ENCODE measurements around the gene FARS2. TPM values are rescaled to one million over a fixed set of nuclear protein-coding genes. Genes with fewer than 3 reads are reported as not detected.
A peak's percentile ranks its signal among the peaks of the same experiment; 100 is the strongest.

FARS2 gene
- total RNA-seq (9.9 and 12.4 TPM in 2 replicates), polyA plus RNA-seq (11.6 and 15.4 TPM in 2 replicates)

DNA sequence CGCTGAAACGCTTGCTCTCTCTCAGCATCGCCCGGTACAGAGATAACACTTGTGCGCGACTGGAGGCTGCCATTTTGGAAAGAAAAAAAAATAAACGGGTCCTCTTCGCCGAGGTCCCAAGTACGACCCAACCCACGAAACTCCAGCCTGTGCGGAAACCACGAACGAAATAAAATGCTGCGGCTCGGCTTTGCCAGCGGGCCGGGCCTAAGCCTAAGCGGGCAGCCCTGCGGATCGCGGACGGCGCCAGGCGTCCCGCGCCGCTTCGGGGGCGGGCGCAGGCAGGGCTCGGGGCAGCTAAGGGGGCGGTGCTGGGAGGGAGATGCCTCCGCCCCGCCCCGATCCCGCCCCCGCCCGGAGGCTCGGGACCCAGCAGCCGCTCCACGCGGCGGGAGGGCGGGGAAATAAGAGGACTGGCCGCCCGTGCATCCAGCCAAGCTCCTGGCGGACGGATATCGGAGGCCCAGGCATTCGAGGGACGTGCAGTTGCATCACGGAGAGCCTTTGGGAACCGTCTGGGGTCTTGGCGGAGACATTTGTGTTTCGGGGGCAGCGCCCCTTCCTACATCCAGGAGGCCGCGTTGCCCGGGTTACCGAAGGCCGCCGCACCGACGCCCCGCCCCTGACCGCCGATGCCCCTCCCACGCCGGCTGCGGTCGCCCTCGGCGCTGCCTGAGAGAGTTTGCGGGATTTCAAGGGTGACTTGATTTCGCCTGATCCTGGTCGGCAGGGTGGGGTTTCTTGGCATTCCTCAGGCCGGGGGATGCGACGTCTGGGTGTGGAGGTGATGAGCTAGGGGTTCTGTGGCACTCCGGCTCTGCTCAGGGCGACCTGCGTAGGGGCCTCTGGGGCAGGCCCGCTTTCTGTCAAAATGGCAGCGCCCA is at the start of gene FARS2, which contains the start of gene LYRM4:
Gene FARS2 (plus strand): TSS at position 853 of the 884 bp plus-strand sequence.
Gene LYRM4 (minus strand): TSS at position 290 of the 884 bp plus-strand sequence. CDS start 217 bp downstream, at position 73.
- H3K27ac ChIP-seq: peak within 1 kb of the TSS; percentile 99
- no peaks in the 10 kb centered on the region for H3K9me3 ChIP-seq (ENCODE audit: low read depth)
- peaks cover 53% of the 10 kb centered on the region for H3K79me2 ChIP-seq
- WGBS (ENCODE audit: low lambda C conversion rate, missing lambda C conversion rate): under 1% methylated on average over 57 of the region's 85 CpGs
- no peaks in the 10 kb centered on the region for H3K4me1 ChIP-seq (ENCODE audit: insufficient read depth)
- H3K4me3 ChIP-seq: peak within 1 kb of the TSS; percentile 82
- TF ChIP-seq, protein P1, sequence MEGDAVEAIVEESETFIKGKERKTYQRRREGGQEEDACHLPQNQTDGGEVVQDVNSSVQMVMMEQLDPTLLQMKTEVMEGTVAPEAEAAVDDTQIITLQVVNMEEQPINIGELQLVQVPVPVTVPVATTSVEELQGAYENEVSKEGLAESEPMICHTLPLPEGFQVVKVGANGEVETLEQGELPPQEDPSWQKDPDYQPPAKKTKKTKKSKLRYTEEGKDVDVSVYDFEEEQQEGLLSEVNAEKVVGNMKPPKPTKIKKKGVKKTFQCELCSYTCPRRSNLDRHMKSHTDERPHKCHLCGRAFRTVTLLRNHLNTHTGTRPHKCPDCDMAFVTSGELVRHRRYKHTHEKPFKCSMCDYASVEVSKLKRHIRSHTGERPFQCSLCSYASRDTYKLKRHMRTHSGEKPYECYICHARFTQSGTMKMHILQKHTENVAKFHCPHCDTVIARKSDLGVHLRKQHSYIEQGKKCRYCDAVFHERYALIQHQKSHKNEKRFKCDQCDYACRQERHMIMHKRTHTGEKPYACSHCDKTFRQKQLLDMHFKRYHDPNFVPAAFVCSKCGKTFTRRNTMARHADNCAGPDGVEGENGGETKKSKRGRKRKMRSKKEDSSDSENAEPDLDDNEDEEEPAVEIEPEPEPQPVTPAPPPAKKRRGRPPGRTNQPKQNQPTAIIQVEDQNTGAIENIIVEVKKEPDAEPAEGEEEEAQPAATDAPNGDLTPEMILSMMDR (IDR thresholded peaks at IDR 0.05; ENCODE audit: poor library complexity): peak; percentile 31
- TF ChIP-seq EZH2phosphoT487 (IDR thresholded peaks at IDR 0.05; ENCODE audit: low read depth, severe bottlenecking, unreplicated experiment): no peak
- H3K4me2 ChIP-seq: peak within 1 kb of the TSS; percentile 72
- no peaks in the 10 kb centered on the region for H3K27me3 ChIP-seq
- H4K20me1 ChIP-seq (ENCODE audit: insufficient read depth, poor library complexity, severe bottlenecking): no peaks in the 10 kb centered on the region
- no peaks in the 10 kb centered on the region for H3K36me3 ChIP-seq (replicated peaks; ENCODE audit: insufficient read depth, low read depth)
- peak; percentile 95 for DNase-seq (ENCODE audit: low spot score)
- H2AFZ ChIP-seq: peak within 1 kb of the TSS; percentile 77
- H3K9me2 ChIP-seq (replicated peaks; ENCODE audit: insufficient read depth): no peaks in the 10 kb centered on the region

- no peaks in the 10 kb centered on the region for H4K20me1 ChIP-seq (ENCODE audit: insufficient read depth, poor library complexity, severe bottlenecking)
- no peaks in the 10 kb centered on the region for H3K9me2 ChIP-seq (replicated peaks; ENCODE audit: insufficient read depth)
- TF ChIP-seq EZH2phosphoT487 (IDR thresholded peaks at IDR 0.05; ENCODE audit: low read depth, severe bottlenecking, unreplicated experiment) (no peak), EZH2 (IDR thresholded peaks at IDR 0.05; ENCODE audit: borderline replicate concordance) (no peak)
- TF ChIP-seq, protein P1 (IDR thresholded peaks at IDR 0.05; ENCODE audit: poor library complexity): peak; percentile 10
- DNase-seq (ENCODE audit: low spot score): no peak
- no peak overlapping the region for H3K27ac ChIP-seq
- no peaks in the 10 kb centered on the region for H3K9me3 ChIP-seq (ENCODE audit: low read depth)
- 70% methylated on average over 8 of the region's 8 CpGs for WGBS (ENCODE audit: low lambda C conversion rate, missing lambda C conversion rate)
- no peak overlapping the region for H2AFZ ChIP-seq
- H3K36me3 ChIP-seq (replicated peaks; ENCODE audit: insufficient read depth, low read depth): no peaks in the 10 kb centered on the region
- H3K27me3 ChIP-seq: no peaks in the 10 kb centered on the region
- no peak overlapping the region for H3K4me3 ChIP-seq
- no peak overlapping the region for H3K4me2 ChIP-seq
- H3K79me2 ChIP-seq: no peaks in the 10 kb centered on the region
- H3K4me1 ChIP-seq (ENCODE audit: insufficient read depth): peaks cover 4% of the 10 kb centered on the region
Observed at GRCh38 chr6:5213836-5214235, 47.5 kb upstream of the FARS2 start.

GRCh38 chr6:5214570-5215052 is 46.7 kb upstream of the FARS2 start:
- no peaks in the 10 kb centered on the region for H4K20me1 ChIP-seq (ENCODE audit: insufficient read depth, poor library complexity, severe bottlenecking)
- peak; percentile 51 for DNase-seq (ENCODE audit: low spot score)
- H3K4me2 ChIP-seq: no peak overlapping the region
- no peaks in the 10 kb centered on the region for H3K9me3 ChIP-seq (ENCODE audit: low read depth)
- no peaks in the 10 kb centered on the region for H3K27me3 ChIP-seq
- no peak overlapping the region for H3K4me3 ChIP-seq
- no peak overlapping the region for H2AFZ ChIP-seq
- H3K36me3 ChIP-seq (replicated peaks; ENCODE audit: insufficient read depth, low read depth): no peaks in the 10 kb centered on the region
- TF ChIP-seq, protein P1 (IDR thresholded peaks at IDR 0.05; ENCODE audit: poor library complexity): peak; percentile 64
- no peak for TF ChIP-seq EZH2 (IDR thresholded peaks at IDR 0.05; ENCODE audit: borderline replicate concordance)
- WGBS (ENCODE audit: low lambda C conversion rate, missing lambda C conversion rate): 52% methylated on average over 10 of the region's 10 CpGs
- H3K4me1 ChIP-seq (ENCODE audit: insufficient read depth): peaks cover 4% of the 10 kb centered on the region
- H3K27ac ChIP-seq: no peak overlapping the region
- no peaks in the 10 kb centered on the region for H3K9me2 ChIP-seq (replicated peaks; ENCODE audit: insufficient read depth)
- H3K79me2 ChIP-seq: no peaks in the 10 kb centered on the region

Measured in hepatocyte (in vitro differentiated cells).